Stimulated activated CD8-positive, alpha-beta memory T cell treated with anti-CD3 and anti-CD28 coated beads, Interleukin-12 subunit alpha, Interleukin-12 subunit beta, amount 100 ng/mL, for 4 hours (primary cell): ENCODE results near the gene PCOLCE2.

Experiments used
- DNase-seq: peaks from one replicate; pipeline ENCODE4 v3.0.0-alpha.2; 2020; ENCODE audit warnings: low read depth

PCOLCE2 gene

DNA sequence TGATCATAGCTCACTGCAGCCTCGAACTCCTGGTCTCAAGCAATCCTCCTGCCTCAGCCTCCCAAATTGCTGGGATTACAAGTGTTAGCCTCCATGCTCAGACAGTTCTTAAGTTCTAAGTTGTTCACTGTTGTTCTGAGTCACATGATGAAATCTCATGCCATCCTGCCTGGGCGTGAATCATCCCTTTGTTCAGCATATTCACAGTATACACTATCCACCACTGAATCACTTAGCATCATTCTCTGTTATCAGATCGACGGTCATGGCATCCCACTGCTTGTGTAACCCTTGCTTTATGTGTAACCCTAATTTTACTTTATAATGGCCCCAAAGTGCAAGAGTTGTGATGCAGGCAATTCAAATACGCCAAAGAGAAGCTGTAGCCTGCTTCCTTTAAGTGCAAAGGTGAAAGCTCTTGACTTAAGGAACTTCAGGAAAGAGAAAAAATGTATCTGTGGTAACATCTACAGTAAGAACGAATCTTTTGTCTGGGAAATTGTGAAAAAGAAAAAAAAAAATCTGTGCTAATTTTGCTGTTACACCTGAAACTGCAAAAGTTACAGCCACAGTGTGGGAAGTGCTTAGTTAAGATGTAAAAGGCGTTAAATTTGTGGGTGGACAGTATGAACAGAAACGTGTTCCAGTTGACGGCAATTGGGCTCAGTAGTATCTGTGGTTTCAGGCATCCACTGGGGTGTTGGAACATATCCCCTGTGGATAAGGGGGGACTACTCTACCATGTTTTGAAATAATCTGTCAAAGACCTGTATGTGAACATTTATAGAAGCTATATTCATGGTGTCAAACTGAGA, 80.6 kb downstream of the PCOLCE2 start:
- DNase-seq: no peak

DNA sequence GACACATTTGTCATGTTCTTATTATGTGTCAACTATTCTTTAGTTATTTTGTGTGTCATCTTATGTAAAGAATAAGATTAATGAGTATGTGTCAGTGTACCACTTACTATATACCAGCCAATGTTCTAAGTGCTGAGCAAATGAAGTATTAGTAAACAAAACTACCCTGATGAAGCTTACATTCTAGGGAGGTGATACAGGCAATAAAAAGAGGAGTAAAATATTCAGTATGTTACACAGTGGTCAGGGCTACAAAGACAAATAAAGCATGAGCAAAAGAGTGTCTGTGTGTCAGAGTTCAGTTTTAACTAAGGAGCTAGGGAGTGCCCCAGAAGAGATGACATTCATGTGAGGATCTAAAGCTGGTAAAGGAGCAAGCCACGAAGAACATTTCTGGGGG, 86.0 kb downstream of the PCOLCE2 start:
- DNase-seq: no peak

DNA sequence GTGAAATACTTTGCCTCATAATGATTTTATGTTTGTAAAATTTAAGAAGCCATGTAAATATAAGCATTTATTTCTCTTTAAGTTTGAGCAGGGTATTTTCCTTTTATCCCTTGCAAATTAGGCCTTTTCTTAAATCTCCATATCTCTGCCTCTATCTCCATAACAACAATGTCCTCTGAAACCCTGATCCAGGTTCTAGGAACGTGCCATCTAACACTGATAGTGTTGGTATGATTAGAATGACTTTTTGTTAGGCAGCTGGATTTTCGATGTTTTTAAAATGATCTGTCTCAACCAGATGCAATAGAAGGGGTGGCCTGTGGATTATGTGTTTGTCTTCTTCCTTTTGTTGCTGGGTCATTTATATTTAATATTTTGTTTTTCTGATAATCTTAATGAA, 87.1 kb downstream of the PCOLCE2 start:
- no peak for DNase-seq

DNA sequence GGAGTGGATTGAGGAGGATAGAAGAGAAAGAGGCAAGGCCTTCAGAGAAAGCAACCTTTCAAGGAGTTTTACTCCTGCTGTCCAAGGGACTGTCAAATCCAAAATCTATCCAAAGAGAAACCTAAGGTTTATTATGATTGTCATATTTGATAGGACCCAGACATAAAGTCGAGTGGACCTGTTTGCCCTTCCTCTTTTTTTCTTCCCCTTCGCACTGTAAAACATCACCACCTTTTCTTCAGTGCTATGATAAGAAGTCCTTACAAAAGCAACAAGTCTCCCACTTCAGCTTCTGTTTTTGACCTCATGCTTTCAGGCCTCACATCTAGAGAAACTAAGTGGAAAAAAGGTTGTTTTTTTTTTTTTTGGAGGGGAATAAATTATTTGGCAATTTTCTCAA, 92.1 kb downstream of the PCOLCE2 start:
- DNase-seq: no peak

DNA sequence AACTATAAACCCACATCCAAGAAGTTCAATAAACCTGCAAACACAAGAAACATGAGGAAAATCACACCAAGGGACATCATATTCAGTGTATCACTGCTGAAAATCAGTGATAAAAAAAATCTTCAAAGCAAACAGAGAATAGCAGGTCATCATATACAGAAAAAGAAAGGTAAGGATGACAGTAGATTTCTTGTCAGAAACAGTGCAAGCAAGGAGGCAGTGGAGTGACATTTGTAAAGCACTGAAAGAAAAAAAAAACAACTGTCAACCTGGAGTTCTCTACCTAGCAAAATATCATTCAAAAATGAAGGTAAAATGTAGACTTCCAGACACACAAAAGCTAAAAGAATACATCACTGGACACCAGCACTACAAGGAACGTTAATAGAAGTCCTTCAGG, 93.6 kb downstream of the PCOLCE2 start:
- no peak for DNase-seq

DNA sequence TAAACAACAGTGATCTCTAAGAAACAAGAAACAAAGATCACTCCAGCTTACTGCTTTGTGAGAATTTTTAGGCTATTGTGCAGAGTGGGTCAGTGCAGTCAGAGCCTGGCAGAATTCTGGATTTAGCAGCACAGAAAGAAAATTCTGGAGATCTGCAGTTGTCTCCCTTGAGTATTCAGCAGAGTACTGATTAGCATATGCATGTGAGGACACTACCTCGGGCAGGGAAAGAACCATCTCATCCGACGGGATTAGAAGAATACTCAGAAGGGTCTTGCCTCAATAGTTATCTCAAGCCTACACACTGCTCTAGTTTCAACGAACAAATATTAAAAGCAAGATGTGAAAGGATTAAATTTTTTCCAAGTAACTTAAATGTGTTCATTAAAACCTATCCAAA, 94.4 kb downstream of the PCOLCE2 start:
- DNase-seq: no peak

DNA sequence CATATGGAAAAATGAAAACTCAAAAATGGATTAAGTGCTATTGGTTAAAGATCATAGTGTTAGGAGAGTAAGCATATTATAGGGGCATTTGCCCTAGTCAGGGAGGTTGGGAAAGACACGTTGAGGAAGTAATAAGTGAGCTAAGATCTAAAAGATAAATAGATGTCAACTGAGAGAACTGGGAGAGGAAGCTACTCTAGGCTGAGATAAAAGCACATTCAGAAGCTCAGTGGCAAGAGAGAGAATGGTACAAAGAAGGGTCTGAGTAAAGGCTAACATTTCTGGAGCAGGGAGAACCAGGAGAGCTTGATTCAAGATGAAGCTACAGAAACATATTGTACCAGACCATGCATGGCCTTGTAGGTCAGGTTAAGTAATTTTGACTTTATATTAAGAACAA, 101.2 kb downstream of the PCOLCE2 start:
- no peak for DNase-seq

DNA sequence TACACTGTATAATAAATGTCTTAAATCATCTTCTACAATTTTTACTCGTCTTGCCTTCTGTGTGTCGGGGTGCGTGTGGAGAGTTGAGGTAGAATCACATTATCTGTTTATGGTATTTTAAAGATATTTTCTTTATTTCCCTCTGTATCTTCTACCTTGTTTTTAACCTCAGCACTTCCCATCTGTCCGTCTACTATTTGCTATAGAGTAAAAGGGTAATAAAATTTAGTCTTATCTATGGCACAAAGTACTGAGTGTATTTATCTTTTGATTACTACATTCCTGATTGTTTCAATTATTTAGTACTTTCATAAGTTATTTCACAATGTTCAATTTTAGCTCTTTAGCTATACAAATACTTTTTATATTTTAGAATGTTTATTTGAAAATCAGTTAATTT, 102.9 kb downstream of the PCOLCE2 start:
- no peak for DNase-seq

DNA sequence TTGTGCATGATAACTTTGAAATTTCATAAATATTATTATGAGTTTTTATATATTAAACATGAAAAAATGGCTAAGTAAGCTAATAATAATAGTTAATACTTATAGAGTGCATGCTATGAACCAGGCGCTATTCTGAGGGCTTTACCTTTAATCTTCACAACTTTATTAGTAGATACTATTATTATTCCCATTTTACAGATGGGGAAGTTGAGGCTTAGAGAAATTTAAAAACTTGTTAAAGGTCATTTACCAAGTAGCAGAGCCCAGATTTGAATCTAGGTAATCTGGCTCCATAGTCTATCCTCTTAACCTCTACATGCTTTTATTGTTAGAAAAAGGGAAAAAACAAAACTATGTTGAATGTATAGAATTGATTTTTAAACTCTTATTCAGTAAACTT, 104.7 kb downstream of the PCOLCE2 start:
- DNase-seq: no peak

DNA sequence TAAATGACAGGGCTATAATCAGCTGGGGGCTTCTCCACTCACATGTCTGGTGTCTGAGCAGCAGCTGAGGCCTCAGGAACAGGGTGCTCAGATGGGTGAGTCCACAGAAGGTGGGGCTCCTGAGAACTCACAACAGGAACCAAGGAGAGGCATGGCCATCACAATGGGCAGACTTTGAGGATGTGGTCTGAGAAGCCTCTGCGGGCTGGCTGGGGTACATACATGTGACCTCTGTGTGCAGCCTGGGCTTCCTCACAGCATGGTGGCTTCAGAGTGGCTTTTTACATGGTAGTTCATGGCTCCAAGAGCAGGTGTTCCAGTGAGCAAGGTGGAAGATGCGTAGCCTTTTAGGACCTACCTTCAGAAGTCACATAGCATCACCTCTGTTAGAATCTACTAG, 106.3 kb downstream of the PCOLCE2 start:
- DNase-seq: no peak

DNA sequence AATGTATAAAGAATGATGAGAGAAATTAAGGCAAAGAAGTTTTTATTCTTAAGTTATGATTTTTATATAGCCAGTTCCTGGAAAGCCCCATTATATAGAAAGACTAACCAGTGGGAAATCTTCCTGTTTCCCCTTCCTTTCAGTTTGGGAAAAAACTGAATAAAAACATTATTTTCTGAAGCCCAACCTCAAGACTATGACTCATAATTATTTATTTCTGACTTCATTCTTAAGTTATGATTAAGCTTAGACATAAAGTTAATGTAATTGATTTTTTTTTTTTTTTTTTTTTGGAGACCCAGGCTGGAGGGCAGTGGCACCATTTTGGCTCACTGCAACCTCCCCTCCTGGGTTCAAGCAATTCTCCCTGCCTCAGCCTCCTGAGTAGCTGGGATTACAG, 109.3 kb downstream of the PCOLCE2 start:
- DNase-seq: no peak

DNA sequence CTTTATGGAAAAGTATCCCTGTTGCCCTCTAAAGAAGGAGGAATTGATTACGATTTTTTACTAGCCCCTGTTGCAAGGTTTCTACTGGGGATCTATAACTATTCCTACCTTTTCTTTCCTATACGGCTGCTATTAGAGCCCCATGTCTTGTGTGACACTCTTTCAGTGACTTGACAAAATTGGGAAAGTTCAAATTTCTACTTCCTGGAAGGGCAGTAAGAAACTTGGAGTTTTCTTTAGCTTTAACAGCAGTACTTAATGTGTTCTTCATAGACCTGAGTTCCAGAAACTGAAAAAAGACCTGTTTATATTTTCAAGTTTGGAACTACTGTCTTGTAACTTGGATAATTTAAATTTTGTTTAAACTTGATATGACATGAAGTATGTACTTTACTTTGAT, 110.3 kb downstream of the PCOLCE2 start:
- DNase-seq: no peak

DNA sequence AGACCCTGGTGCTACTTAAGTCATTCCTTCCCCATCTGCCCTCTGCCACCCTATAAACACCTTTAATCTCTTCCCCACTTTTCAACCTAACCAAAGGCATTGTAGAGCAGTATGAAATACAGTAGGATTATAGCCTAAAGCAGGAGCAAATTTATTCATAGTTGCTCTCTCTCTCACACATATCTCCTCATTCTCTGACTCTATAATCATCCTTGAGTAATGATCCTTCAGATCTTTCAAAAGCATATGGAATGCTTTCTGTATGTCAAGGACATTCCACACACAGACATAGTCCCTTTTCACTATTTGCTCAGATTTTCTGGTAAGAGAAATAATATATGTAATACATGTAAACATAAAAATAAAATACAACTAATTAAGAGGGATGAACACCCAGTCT, 111.0 kb downstream of the PCOLCE2 start:
- no peak for DNase-seq

DNA sequence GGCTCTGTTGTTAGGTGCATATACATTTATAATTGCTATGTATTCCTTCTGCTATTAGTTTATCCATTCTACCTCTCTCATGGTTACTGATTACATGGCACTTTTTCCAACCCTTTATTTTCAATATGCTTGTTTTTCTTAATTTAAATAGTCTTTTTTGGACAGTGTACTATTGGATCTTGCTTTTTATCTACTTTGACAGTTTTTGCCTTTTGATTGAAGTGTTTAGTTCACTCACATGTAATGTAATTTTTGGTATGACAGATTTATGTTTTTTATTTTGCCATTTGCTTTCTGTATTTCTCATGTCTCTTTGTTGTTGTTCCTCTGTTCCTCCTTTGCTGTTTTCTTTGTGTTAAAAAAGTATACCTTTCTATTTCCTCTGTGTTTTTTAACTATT, 120.5 kb downstream of the PCOLCE2 start:
- no peak for DNase-seq
